COLO668 (cell line): ENCODE data around the gene MLLT1.

Experiments used
- DNase-seq: peaks from one replicate; lab custom pipeline; 2025; ENCODE audit not compliant: unreplicated experiment; lab: John Stamatoyannopoulos, UW

Gene MLLT1

GRCh38 chr19:6172074-6172863, 107.5 kb downstream of the MLLT1 start:
- DNase-seq = no peak

GRCh38 chr19:6167115-6167514, 112.7 kb downstream of the MLLT1 start:
- no peak for DNase-seq

DNA sequence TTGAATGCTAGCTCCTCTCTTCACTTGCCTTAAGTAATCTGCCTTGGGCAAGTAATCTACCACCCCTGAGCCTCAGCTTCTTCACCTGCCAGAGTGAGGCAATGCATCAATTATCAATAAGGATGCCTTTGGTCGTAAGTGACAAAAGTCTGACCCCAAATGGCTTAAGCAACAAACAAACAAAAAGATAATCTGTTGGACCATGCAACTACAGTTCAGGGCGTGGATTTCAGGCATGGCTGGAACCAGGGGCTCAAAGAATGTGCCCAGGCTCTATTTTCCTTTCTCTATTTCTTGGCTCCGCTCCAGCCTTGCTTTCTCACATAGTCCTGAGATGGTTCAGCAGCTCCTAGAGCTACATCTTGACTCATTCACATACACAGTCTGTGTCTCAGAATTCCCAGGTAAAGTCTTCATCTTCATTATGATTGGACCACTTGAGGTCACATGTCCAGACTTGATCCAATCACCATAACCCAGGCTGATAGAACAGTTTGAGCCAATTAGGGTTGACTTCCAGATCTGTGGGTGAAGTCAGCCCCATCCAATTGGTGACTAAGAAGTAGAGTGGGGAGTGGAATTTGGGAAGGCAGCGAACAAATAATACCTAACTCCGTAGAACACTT, 114.8 kb downstream of the MLLT1 start:
- DNase-seq = no peak

- no peak for DNase-seq
Measured at GRCh38 chr19:6161271-6161850, 118.4 kb downstream of the MLLT1 start.
